HepG2 (cell line): ENCODE data around the gene ANKRD11. TPM values are rescaled to one million over a fixed set of nuclear protein-coding genes. Genes with fewer than 3 reads are reported as not detected.
A peak's percentile ranks its signal among the peaks of the same experiment; 100 is the strongest.

Experiments used
- FOXM1 ChIP-seq: sonication (generic); formaldehyde crosslinking; IDR thresholded peaks from 2 replicates; pipeline ENCODE4 v1.5.0; 2020; ENCODE audit warnings: missing genetic modification reagents
- MTERF4 ChIP-seq: sonication (generic); formaldehyde crosslinking; IDR thresholded peaks from 2 replicates; pipeline ENCODE4 v1.8.0; 2023; ENCODE audit warnings: mild to moderate bottlenecking, missing genetic modification reagents
- NONO ChIP-seq, 2 experiments: fragments of 450-650 bp in 1 of 2; sonication (generic) in 1 of 2; formaldehyde crosslinking in 1 of 2; IDR thresholded peaks in 1 of 2; conservative IDR thresholded peaks in 1 of 2; 2 replicates each; pipeline versions ENCODE4 v1.6.1 to v1.8.0; 2017 to 2022; ENCODE audit warnings: mild to moderate bottlenecking in 1 of 2, missing genetic modification reagents in 1 of 2, moderate library complexity in 1 of 2
- SKIL ChIP-seq: sonication (generic); formaldehyde crosslinking; IDR thresholded peaks from 2 replicates; pipeline ENCODE4 v1.8.0; 2022; ENCODE audit warnings: missing genetic modification reagents, mild to moderate bottlenecking, moderate library complexity, borderline replicate concordance
- TERF1 ChIP-seq: sonication (generic); formaldehyde crosslinking; IDR thresholded peaks from 2 replicates; pipeline ENCODE4 v1.8.0; 2022; ENCODE audit warnings: mild to moderate bottlenecking, missing genetic modification reagents, moderate library complexity
- ZBTB33 ChIP-seq: sonication (generic); formaldehyde crosslinking; IDR thresholded peaks from 2 replicates; pipeline ENCODE4 v1.4.0; 2020; ENCODE audit warnings: missing genetic modification reagents
- ZBTB38 ChIP-seq: sonication (generic); formaldehyde crosslinking; IDR thresholded peaks from 2 replicates; pipeline ENCODE4 v1.5.1; 2020; ENCODE audit warnings: mild to moderate bottlenecking, missing genetic modification reagents
- ZNF335 ChIP-seq: sonication (generic); formaldehyde crosslinking; IDR thresholded peaks from 2 replicates; pipeline ENCODE4 v1.4.0; 2020; ENCODE audit warnings: missing genetic modification reagents
- ZNF501 ChIP-seq: sonication (generic); formaldehyde crosslinking; IDR thresholded peaks from 2 replicates; pipeline ENCODE4 v1.5.1; 2020; ENCODE audit warnings: mild to moderate bottlenecking, moderate library complexity, missing genetic modification reagents
- ZNF891 ChIP-seq: sonication (generic); formaldehyde crosslinking; IDR thresholded peaks from 2 replicates; pipeline ENCODE4 v1.5.0; 2020; ENCODE audit warnings: mild to moderate bottlenecking, missing genetic modification reagents
- polyA plus RNA-seq, 8 experiments: library from polyadenylated mRNA; depleted of rRNA in 3 of 8; stranded (reverse) in 7 of 8; unstranded in 1 of 8; fragments of >200 nt; fragmentation: Illumina TruSeq in 4 of 8; extraction: Trizol in 4 of 8; gene quantifications; 2 replicates each; pipeline versions ENCODE4 v1.2.1 to v1.2.3, GENCODE V29; 2011 to 2016; ENCODE audit warnings: low read depth in 4 of 8, missing spikeins in 1 of 8, mixed read lengths in 1 of 8; ENCODE audit not compliant: insufficient read depth in 1 of 8
- total RNA-seq, 5 experiments: library from RNA; depleted of rRNA; stranded (reverse); fragments of >200 nt; fragmentation: Illumina TruSeq; extraction: Trizol; gene quantifications; 2 replicates each; pipeline ENCODE4 v1.2.3, GENCODE V29; 2016; ENCODE audit warnings: low read depth in 1 of 5
- TF ChIP-seq, protein P1 (sequence below): sonication (generic); formaldehyde crosslinking; IDR thresholded peaks from 2 replicates; pipeline ENCODE4 v1.4.0; 2020; ENCODE audit warnings: missing genetic modification reagents, borderline replicate concordance
- TF ChIP-seq, protein P2 (sequence below): IDR thresholded peaks from 2 replicates; pipeline ENCODE4 v1.6.1; 2012; ENCODE audit warnings: low read length, improper control_type of control experiment

The ANKRD11 gene
- total and polyA plus RNA-seq, 2 of the 13 experiments (the other 11 are each of a cell fraction or from before 2014, with no cell fraction given), result 21.4 to 38.4 TPM

DNA sequence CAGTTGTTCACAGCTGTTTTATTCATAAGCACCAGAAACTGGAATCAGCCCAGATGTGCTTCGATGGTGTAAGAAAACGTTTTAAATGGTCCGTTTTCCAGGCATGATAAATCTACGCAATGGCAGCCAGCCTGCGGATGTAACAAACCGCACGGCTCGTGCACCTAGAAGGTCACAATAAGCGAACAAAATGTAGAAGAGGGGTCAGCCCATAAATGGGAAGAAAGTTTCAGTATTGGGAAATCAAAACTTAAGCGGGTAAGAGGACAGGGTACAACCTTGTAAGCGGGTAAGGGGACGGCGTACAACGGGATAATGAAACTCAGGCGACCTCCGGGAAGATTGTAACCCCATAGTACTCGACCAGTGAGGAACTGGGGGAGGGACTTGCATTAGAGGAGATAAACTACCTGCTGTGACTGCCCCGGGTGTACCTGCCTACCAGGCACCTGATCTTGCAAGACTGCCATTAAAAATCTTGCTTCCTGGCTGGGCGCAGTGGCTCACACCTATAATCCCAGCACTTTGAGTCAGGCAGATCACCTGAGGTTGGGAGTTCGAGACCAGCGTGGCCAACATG is 66.6 kb downstream of the ANKRD11 start (continued):
- TF ChIP-seq ZNF891 (peak; percentile 25; the same call in 1 of the 2 replicates), ZBTB38 (peak; percentile 1; the same call in 1 of the 2 replicates), FOXM1 (CRISPR knock-in tag) (peak; percentile 64; the same call in 1 of the 2 replicates), SKIL (CRISPR knock-in tag) (0 out of 2 replicates have a peak, but pooled peaks have one; percentile 13), NONO (IDR thresholded peaks at IDR 0.05) (no peak), NONO (CRISPR knock-in tag; conservative IDR thresholded peaks at IDR 0.05) (peak; percentile 15; the same call in 1 of the 2 replicates), TERF1 (CRISPR knock-in tag) (0 out of 2 replicates have a peak, but pooled peaks have one; percentile 42), ZBTB33 (CRISPR knock-in tag) (peak; percentile 48; the same call in 1 of the 2 replicates), ZNF335 (CRISPR knock-in tag) (no peak), MTERF4 (0 out of 2 replicates have a peak, but pooled peaks have one; percentile 17), ZNF501 (CRISPR knock-in tag) (0 out of 2 replicates have a peak, but pooled peaks have one; percentile 24)
- TF ChIP-seq, protein P1, sequence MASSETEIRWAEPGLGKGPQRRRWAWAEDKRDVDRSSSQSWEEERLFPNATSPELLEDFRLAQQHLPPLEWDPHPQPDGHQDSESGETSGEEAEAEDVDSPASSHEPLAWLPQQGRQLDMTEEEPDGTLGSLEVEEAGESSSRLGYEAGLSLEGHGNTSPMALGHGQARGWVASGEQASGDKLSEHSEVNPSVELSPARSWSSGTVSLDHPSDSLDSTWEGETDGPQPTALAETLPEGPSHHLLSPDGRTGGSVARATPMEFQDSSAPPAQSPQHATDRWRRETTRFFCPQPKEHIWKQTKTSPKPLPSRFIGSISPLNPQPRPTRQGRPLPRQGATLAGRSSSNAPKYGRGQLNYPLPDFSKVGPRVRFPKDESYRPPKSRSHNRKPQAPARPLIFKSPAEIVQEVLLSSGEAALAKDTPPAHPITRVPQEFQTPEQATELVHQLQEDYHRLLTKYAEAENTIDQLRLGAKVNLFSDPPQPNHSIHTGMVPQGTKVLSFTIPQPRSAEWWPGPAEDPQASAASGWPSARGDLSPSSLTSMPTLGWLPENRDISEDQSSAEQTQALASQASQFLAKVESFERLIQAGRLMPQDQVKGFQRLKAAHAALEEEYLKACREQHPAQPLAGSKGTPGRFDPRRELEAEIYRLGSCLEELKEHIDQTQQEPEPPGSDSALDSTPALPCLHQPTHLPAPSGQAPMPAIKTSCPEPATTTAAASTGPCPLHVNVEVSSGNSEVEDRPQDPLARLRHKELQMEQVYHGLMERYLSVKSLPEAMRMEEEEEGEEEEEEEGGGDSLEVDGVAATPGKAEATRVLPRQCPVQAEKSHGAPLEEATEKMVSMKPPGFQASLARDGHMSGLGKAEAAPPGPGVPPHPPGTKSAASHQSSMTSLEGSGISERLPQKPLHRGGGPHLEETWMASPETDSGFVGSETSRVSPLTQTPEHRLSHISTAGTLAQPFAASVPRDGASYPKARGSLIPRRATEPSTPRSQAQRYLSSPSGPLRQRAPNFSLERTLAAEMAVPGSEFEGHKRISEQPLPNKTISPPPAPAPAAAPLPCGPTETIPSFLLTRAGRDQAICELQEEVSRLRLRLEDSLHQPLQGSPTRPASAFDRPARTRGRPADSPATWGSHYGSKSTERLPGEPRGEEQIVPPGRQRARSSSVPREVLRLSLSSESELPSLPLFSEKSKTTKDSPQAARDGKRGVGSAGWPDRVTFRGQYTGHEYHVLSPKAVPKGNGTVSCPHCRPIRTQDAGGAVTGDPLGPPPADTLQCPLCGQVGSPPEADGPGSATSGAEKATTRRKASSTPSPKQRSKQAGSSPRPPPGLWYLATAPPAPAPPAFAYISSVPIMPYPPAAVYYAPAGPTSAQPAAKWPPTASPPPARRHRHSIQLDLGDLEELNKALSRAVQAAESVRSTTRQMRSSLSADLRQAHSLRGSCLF, result no peak
- TF ChIP-seq, protein P2, sequence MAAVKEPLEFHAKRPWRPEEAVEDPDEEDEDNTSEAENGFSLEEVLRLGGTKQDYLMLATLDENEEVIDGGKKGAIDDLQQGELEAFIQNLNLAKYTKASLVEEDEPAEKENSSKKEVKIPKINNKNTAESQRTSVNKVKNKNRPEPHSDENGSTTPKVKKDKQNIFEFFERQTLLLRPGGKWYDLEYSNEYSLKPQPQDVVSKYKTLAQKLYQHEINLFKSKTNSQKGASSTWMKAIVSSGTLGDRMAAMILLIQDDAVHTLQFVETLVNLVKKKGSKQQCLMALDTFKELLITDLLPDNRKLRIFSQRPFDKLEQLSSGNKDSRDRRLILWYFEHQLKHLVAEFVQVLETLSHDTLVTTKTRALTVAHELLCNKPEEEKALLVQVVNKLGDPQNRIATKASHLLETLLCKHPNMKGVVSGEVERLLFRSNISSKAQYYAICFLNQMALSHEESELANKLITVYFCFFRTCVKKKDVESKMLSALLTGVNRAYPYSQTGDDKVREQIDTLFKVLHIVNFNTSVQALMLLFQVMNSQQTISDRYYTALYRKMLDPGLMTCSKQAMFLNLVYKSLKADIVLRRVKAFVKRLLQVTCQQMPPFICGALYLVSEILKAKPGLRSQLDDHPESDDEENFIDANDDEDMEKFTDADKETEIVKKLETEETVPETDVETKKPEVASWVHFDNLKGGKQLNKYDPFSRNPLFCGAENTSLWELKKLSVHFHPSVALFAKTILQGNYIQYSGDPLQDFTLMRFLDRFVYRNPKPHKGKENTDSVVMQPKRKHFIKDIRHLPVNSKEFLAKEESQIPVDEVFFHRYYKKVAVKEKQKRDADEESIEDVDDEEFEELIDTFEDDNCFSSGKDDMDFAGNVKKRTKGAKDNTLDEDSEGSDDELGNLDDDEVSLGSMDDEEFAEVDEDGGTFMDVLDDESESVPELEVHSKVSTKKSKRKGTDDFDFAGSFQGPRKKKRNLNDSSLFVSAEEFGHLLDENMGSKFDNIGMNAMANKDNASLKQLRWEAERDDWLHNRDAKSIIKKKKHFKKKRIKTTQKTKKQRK, result no peak
